GM12892 (cell line): ENCODE measurements around the gene KIAA1958.

Experiments
- POLR2A ChIP-seq: IDR thresholded peaks from 2 replicates; pipeline ENCODE4 v1.6.1; 2011; ENCODE audit warnings: low read depth, low read length, control low read depth
- POLR2AphosphoS5 ChIP-seq: IDR thresholded peaks from 2 replicates; pipeline ENCODE4 v1.6.1; 2011; ENCODE audit warnings: low read depth, low read length, control low read depth

- TF ChIP-seq POLR2A (no peak), POLR2AphosphoS5 (no peak)
Measured at GRCh38 chr9:112642126-112642525, 155.5 kb downstream of the KIAA1958 start.
